HUDEP-2 (cell line): ENCODE data around the gene ANKRD12.
"Not testable (repeated sequence)": the region's sequence is repeated elsewhere in the genome, so short reads cannot be mapped to it uniquely, and the experiment has no call there.

Experiments used
- DNase-seq, 76 experiments: peaks; one replicate each; lab custom pipeline; 2025; ENCODE audit not compliant: unreplicated experiment in 76 of 76; lab: John Stamatoyannopoulos, UW

ANKRD12 gene

DNA sequence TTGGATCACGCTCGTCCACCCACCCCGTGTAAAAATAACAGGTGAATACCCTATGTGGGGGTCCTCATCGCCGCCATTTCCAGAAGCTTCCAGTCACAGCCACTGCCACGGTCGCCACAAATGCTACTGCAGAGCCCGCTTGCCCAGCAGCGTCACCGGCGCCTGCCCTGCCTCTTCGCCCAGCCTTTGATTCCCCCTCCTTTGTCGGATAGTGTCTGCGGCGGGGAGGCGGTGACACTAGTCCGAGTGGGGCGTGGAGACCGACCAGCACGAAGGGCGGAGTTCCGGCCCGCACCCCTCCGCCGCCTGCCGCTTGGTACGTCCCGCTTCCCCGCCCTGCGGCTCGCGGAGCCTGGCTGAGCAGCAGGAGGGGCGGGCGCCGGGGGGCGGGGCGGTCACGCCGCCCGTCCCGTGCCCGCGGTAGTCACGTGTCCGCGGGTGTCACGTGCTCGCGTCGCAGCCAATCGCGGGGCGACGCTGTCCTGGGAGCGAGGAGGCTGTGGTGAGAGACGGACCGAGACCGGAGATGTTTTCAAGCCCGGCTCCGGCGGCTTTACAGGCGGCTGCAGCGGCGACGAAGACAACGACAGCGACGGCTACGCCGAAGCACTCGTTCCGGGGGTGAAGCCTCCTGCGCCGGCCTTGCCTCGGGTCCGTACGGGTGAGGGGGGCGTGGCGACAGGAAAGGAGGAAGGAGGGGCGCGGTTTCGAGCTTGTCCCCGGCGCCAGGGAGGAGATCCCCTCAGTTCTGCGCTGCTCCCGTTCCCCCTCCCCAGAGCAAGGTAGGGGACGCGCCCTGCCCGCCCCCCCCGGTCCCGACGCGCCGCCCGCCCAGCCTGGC, at the start of gene ANKRD12:
TSS of gene ANKRD12 (plus strand) at position 467 of the 841 bp plus-strand sequence. CDS start 45,652 bp downstream, outside the sequence.
- DNase-seq: peak; percentile 27 to 100 (median 86)

DNA sequence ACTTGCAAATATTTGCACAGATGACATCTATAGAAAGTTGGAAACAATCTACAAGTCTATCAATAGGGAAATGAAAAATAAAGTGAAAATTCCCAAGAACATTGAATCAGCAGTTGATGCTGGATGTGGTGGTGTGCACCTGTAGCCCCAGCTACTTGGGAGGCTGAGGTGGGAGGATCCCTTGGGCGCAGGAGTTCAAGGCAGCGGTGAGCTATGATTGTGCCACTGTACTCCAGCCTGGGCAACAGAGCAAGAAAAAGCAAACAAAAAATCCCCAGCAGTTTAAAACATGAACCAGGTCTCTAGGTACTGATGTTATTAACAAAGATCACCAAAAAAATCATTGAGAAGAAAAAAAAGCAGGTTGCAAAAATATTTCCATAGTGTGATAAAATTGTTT, 49.4 kb upstream of the ANKRD12 start:
- no peak for DNase-seq

DNA sequence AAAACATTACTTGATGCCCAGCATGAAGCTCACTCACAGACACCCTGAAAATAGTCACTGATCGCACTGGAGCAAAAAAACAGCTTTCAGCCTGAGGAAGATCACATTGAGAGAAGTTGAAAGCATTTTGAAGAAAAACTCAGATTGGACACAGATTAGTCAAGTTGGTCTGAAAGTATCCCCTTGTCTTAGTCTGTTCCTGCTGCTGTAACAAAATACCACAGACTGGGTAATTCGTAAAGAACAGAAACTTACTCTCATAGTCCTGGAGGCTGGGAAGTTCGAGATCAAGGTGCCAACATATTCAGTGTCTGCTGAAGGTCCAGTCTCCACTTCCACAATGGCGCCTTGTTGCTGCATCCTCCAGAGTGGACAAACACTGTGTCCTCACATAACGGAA, 48.3 kb upstream of the ANKRD12 start:
- DNase-seq: no peak

DNA sequence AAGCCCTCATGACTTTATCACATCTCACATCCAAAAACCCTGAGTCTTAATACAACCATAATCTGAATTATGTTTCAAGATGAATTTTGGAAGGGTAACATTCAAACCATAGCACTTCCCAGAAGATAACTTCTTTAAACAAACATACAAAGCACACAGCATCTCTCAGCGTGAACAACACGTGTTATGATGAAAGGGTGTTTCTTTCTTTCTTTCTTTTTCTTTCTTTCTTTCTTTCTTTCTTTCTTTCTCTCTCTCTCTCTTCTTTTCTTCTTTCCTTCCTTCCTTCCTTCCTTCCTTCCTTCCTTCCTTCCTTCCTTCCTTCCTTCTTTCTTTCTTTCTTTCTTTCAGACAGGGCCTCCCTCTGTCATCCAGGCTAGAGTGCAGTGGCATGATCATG, 47.9 kb upstream of the ANKRD12 start:
- DNase-seq: not testable (repeated sequence)

DNA sequence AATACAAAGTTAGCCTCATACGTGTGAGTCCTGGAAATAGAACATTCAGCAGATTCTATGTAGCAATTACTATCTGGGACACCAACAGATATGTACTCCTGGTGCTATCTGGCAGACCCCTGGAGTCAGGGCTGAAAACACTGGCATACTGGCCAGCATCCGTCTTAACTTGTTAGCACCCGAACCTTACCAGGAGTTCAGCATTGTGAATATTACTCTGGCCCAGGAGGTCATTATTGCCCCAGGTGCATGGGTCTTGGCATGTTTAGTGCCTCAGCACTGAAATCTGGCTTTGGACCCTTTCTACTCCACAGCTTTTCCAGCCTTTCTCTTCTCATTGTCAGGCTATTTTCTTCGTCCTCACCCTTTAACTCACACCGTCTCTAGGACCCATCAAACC, 46.0 kb upstream of the ANKRD12 start:
- DNase-seq: no peak

DNA sequence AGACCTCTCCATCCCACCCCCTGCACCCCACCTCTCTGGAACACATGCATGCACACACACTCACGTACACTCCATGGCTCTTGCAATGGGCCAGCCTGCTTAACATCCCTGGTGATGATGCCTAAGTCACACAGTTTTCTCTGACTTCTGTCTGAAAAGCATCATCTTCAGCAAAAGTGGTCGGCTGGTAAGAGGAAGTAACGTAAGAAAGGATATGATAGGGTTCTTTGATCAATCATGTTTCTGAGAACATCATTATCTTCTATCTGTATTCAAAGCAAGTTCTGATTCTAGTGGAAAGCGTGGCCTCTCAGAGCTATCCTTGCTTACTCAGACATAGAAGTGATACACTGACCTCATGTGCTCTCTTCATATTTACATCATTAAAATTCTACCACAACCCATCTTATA, 45.5 kb upstream of the ANKRD12 start:
- DNase-seq: no peak

DNA sequence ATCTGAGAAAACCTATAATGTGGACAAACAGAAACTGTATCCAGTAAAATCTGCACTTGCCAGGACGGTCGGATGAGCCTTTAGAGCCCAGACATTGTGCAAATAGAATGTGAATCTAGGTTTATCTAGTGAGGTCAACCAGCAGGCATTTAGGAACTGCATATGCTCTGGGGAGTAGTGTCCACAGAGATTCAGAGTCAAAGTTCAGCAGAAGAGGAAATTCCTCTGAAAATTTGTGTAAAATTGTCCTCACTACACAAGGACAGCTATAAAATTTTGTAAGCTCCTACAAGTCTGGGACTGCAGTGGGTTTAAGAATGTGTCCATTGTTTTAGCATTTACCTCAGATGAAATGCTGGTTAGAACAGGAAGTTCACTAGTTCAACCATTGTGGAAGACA, 43.9 kb upstream of the ANKRD12 start:
- DNase-seq: no peak

DNA sequence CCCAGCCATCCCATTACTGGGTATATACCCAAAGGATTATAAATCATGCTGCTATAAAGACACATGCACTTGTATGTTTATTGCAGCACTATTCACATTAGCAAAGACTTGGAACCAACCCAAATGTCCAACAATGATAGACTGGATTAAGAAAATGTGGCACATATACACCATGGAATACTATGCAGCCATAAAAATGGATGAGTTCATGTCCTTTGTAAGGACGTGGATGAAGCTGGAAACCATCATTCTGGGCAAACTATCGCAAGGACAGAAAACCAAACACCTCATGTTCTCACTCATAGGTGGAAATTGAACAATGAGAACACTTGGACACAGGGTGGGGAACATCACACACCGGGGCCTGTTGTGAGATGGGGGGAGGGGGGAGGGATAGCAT, 43.5 kb upstream of the ANKRD12 start:
- not testable (repeated sequence) for DNase-seq

DNA sequence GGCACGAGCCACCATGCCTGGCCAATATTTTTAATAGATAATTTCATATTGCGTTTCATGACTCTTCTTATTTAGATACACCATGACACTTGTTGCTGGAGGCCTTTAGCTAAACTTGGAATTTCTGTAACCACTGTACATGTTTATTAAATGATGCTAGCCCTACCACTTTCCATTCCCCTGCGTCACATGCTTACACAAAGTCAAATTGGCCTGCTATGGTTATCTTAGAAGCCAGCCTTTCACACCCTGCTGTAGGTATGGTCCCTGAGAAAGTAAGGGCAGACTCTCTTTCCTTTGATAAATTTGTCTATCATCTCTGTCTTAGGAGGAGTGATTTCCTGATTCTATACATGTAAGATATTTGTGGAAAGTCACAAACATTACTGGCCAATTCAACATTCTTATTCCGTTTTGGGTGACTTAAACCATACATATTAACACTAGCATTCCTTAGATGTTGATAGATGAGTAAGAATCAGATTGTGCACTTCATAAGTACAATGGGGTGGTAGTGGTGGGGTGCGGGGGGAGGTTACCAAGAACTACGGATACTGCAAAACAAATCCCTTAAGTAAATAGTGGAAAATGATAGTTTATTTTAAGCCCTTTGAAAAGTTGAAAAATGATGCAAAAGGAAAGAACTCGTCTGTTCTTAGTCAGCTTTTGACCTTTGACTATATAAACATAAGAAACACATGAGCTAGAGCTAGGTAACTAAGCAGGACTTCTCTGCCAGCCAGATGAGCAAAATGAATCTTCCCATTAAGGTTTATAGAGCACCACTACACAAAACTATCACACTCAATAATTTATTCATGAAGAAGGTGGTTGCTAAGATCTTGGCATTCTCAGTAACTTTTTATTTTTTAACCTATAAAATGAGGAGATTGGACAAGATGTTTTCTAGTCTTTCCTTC, 42.0 kb upstream of the ANKRD12 start:
- DNase-seq: no peak

DNA sequence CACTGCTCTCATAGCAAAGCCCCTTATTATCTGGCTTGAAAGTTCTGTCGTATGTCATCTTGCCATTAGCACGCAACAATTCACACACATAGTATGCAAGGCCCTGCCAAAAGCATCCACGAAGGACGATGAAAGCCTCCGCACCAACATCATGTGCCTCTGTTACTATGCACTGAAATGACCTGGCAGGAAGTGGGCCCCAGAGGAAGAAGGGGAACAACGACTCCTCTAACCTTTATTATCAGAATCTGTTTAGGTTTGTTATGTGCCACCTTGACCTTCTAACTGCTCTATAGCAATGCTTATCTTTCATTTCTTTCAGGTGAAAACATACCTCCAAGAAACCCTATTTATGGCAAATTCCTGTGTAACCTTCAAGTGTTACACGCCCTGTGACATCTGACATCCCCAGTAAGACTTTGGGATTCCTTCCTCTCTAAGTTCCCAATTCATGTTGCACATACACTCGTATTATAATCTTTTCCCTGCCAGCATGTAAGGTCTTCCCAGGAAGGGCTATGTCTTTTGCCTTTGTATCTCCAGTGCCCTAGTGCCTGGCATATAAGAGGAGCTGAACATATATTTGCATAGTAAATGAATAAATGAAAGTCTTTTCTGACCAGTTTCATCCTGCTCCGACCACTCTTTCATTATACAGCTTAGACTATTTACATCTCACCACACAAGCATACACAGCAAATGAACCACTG, 41.1 kb upstream of the ANKRD12 start:
- DNase-seq: no peak

DNA sequence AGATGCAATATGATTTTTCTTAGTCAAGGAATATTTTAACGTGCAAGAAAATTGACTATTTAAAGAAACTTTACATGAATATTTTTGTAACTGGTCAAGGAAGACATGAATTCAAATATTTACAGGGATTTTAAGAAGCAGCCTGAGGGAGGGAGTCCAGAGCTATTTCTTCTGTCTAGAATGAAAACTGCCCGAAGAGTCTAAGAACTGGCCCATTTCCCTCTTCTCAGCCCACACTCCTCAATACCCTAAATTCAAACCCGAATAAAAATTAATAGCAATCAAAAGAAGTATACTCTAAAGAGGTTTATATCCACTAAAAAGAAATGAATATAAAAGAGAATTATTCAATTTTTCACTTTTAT, 40.6 kb upstream of the ANKRD12 start:
- no peak for DNase-seq

DNA sequence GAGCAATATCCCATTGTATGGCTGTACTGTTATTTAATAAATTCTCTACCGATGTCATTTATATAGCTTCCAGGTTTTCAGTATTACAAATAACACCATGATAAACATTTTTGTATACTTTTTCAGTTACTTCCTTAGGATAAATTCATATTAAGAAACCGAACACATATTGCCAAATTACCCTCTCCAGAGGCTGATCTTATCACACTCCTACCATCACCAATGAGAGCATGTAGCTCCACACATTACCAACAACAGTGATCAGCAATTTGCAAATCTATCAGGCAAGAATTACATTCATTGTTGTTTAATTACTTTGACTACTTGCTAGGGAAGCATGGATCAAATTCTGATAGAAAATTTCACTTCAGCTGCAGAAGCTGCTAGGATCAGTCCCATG, 39.9 kb upstream of the ANKRD12 start:
- DNase-seq: no peak

DNA sequence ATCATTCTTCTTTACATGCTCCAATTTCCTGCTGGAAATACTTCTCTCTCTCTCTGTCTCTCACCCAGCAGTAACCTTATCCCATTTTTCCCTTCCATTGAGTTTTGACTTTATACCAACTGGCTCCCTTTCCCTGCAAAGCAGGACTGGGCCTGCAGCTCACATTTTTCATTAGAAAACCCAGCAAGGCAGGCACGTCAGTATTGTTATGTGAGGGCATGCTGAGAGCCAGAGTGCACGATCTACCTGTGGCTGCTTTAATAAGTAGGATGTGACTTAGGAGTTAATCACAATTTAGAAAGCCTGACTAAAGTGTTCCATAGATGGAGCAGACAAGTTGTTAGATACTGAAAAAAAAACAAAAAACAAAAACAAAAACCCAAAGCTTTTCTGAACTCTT, 39.2 kb upstream of the ANKRD12 start:
- DNase-seq: no peak

DNA sequence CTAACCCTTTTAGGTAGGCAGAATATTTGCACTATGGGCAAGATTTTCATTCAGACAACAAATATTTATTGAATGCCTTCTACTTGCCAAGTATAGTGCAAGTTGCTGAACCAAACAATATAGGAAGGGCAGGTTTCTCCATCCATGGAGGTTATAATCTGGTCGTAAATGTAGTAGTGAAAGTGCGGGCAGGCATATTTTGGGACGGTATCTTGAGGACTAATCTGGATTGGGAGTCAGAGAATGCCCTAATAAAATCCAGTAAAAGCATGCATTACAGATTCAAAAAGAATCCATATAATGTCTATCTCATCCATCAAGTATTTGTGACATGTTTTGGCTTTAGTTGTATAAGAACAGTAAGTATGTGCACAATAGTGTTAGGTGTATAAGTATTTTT, 35.8 kb upstream of the ANKRD12 start:
- DNase-seq: no peak

DNA sequence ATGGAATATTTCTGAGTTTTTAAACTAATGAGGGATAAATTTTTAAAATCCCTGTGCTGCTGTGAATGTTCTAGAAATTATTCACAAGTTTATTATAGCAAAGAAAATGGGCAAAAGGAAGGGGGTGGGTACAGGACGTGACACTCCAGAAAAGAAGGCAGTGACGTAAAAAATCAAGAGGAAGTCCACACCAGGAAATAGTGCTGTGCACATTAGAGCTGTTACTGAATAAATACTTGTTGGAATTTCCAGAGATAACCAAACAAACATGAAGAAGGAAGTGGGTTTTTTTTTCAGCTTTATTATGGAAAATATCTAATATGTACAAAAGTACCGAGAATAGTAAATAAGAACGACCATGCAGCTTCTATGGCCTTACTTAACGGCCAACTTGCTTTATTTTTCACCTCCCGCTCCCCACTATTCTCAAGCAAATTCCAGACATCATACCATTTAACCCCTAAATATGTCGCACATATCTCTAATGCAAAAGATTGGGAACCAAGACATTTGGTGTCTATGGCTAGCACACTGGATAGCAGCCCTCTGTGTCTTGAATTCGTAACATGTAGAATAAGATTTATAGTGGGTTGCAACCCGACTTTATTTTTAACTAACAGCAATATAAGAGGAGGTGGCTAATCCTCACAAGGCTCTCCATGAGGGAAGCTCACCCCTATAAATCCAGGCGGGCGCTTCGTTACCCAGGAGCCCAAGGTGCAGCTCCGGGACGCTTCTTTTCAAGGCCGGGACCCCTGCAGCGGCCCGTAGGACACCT, 34.7 kb upstream of the ANKRD12 start:
- DNase-seq: peak in 9 of 76 experiments; percentile 2 to 66 (median 8)

DNA sequence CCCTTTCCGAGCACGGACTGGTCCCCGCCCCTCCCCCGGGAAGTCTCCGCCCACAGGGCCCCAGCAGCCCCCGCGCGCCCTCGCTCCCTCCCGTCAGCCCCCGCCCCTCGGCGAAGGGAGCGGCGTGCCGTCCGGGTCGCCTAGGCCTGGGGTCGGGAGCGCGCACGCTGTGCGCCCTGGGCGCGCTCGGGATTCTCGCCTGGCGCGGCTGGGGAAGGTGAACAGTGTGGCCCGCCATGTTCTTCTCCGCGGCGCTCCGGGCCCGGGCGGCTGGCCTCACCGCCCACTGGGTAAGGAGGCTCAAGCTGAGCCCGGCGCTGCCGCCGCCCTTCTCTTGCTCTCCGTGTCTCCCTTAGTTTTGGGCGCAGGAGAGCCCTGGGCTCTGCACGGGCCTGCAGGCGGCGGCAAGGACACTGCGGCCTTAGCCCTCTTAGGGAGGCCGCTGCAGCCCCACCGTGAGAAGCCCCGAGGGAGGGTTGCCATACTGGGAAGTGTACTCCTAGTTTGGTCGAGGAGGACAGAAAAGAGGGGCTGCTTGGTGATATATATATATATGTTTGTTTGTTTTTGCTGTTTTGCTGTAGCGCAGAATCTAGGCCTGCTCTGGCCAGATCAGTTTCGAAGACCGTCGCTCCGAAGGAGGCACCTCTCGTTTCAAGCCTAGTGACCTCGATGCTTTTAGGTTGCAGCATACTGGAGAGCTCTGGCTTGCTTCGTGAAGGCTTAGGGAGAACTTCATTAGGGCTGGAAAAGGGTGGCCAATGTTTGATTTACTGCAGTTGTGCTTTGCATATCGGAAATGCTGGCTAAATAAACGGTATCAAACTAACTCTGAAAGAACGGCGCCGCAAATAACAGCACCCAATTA, 33.8 kb upstream of the ANKRD12 start, which contains the start of gene NDUFV2:
TSS of gene NDUFV2 (plus strand) at position 192 of the 868 bp plus-strand sequence. CDS start at position 237, 45 bp downstream.
- DNase-seq: peak in 74 of 76 experiments; percentile 7 to 99 (median 83)

DNA sequence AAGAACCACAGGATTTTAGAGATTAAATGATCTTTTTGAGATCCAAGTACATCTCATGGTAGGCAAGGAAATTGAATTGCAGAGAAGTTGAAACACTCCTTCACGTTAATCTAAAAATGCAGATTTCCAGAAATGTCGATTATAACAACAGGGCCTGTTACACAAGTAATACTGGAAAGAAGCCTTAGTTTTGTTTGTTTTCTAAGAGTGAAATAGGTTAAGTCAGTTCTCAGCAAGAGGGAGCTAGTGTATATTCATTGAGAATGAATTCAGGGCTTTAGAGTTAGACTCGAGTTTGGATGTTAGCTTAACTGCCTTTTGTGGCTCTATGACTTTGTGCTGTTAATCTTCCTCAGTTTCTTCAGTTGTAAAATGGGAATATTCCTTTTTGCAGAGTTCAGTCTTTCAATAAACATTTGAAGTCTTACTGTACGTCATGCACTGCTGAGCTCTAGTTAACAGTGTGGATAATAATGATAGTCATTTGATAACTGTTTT, 33.2 kb upstream of the ANKRD12 start:
- peak in 2 of 76 experiments; percentile 24 to 45 for DNase-seq

DNA sequence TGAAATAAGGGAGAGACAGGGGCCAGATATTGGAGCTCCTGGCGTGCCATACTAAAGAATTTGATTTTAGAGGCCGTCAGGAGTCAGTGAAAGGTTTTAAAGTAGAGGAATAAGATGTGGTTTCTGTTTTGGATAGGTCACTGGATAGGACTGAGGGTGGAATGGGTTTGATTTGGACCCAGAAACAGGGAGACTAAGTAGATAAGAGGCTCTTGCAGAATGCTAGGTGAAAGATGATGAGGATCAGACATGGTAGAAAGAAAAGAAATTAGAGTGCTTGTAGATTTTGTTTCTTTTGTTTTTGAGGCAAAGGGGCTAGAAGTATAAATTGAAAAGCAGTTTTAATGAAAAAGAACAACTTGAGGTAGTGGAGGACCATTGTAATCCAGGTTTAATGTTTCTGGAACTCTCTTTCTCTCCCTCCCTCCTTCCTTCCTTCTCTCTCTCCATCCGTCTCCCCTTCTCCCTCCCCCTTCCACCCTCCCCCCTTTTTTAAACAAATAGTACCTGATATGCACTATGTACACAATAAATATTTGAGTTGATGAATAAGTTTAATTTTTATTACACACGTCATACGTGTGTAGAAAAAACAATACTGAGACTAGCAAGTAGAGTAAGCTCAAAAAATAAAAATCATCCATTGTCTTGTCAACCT, 32.2 kb upstream of the ANKRD12 start:
- DNase-seq: no peak
